HG03565 (cell line): ENCODE results near the gene B4GALT3.

Experiments used
- ATAC-seq: cut with Tn5 transposase; IDR thresholded peaks from one replicate; pipeline ENCODE4 v1.9.1; 2021; ENCODE audit warnings: mild to moderate bottlenecking, moderate library complexity; ENCODE audit not compliant: unreplicated experiment

The B4GALT3 gene

DNA sequence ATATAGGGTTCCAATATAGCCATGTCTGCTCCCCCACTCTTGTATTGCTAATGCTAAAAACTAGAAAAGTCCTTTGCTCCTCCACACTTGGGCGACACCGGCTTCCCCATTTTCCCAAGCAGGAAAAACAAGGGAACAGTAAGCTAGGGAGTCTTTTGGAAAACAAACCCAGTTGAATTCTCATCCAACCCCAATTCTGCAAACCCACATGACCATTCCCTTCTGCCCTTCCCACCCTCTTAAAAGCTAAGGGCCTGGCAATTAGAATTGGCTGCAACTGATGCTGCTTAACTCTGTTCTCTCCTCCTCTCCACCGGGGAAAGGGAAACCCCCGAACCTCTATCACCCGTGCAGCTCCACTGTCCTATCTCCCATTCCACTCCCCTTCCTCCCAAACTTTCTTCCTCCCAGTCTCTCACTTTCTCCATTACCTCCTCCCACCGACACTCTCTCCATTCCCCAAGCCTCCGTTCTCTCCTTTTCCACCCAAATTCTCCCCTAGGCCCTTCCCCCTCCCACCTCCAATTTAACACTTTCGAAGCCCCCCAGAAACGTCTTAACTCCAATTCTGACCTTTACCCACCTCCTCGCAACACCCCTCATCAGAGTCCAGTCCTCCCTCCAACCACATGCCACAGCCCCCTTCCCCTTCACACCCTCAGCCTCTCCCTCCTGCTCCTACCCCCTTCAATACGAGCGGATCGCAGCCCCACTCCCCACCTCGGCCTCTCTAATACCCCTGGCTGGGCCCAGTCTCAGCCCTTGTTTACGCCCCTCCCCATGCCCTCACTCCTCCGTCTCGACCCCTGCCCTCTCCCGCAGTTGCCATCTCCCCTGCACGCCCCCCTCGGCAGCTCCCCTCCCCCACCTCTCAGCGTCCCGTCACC lies 45.5 kb downstream of the B4GALT3 start:
- ATAC-seq, result no peak

- ATAC-seq, result no peak
Measured at GRCh38 chr1:161130266-161130665, 47.0 kb downstream of the B4GALT3 start.

GRCh38 chr1:161128591-161129420 lies 48.5 kb downstream of the B4GALT3 start:
- ATAC-seq, result no peak

DNA sequence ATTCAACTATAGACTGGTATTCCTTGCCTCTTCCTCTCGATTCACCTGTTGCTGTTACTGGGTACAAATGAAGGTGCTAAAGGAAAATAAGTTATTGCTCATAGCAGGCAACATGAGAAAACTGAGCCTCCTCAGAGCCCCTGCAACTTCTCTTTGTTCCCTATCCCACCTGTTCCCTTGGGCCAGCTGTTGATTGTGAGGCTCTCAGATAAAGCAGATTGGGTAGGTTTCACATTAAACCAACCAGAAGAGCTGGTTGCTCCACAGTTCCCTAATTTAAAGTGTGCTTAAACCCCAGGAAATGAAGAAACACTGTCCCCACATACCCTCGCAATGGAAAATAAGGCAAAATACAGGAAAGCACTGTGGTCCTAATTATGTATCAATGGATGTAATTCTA lies 49.7 kb downstream of the B4GALT3 start:
- ATAC-seq, result no peak

DNA sequence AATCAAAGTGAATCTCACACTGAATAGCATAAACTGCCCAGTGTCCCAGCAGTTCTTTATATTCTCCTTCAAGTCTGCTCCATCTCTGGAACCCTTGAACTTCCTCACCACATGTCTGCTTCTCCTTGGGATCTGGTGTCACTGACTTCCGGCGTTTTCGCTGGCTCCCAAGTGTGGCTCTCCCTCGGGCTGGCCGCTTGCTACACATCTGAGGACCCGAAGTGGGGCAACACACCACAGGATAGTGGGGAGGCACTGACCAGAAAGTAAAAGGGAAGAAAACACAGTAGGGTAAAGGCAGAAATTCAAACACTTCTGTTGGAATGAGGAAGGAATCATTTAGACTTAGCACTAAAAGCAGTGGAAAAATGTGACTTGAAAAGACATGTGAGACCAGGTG lies 54.3 kb downstream of the B4GALT3 start:
- no peak for ATAC-seq

DNA sequence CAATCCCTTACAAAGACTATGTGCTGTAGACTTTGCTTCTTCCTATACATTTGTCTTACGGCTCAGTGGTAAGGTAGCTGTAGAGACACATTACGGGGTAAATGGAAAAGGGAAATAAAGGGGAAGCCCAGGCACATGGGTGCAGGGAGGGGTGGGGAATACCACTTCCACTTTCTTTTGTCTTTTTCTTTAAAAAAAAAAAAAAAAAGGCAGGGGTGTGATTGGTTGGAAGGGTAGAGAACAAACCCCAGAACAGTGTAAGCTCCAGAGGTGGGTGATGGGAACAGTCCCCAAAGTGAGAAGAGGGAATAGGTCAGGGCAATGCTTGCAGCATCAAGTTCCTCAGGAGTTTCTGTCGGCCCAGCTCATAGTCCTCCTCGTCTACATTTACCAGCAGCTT lies 55.5 kb downstream of the B4GALT3 start:
- no peak for ATAC-seq
